ENCODE results near the gene LZTS2.

GRCh38 chr10:101031128-101031795 lies 31.7 kb downstream of the LZTS2 start, which contains the start of the genes PDZD7 and SFXN3:
- TF ChIP-seq CTCF (IDR thresholded peaks at IDR 0.05) (peak in 2 of 5 experiments; percentile 34 to 39), POLR2A (IDR thresholded peaks at IDR 0.05) (peak; percentile 85 to 97), EP300 (IDR thresholded peaks at IDR 0.05) (peak in 1 of 2 donors; percentile 97)

Measured in tibial nerve (tissue), 4 donors.